ENCODE data around the gene CCDC196. TPM values are rescaled to one million over a fixed set of nuclear protein-coding genes. Genes with fewer than 3 reads are reported as not detected.

Gene CCDC196
- total RNA-seq, 1 experiment from 2014 or later: not detected

DNA sequence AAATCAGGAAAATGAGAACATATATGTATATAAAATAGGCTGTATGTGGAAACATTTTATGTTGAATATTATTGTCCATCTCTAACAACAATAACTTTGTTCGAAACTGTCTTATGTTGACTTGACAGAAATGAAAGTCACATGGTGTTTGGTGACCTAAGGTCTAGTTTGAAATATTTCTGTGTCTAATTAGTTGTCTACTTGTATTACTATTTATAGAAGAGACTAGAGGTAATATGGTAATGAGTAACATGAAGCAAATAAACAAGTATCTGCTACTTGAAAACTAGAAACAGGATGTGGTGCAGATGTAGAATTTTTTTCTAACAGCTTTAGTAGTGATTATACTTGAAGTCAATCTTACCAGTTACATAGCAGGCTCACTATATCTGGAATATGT lies 25.7 kb downstream of the CCDC196 start:
- Histone ChIP-seq H4K20me1 (ENCODE audit: insufficient read depth) (peaks cover 19% of the 10 kb centered on the region; the same call in 1 of the 2 replicates), H3K4me3 (no peak overlapping the region), H2AFZ (no peak overlapping the region)

DNA sequence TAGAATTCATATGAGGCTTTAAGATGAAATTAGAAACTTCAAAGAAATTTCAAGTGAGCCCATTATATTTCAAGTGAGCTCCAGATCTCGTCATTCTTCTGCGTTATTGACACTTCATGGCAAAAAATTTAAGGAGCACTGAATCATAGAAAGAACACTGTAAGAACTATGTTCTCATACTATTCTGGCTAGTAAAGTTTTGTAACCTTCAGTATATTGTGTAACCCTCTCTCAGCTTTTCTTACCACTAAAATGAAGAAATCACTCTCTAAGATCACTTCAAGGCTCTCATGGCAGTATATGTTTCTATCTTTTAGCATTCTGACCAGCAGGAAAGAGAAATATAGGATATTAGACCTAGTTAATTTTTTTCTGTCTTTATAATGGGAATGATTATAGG lies 28.0 kb downstream of the CCDC196 start:
- Histone ChIP-seq H3K79me2 (ENCODE audit: low read depth) (peaks cover 76% of the 10 kb centered on the region), H3K4me3 (no peak overlapping the region), H3K27me3 (ENCODE audit: insufficient read depth, low read depth) (no peaks in the 10 kb centered on the region), H3K4me1 (replicated peaks; ENCODE audit: insufficient read depth) (peaks cover 21% of the 10 kb centered on the region), H3K9me3 (ENCODE audit: insufficient read depth, low read depth) (no peaks in the 10 kb centered on the region; the same call in 1 of the 2 replicates), H3K9me2 (ENCODE audit: insufficient read depth) (no peaks in the 10 kb centered on the region), H3F3A (ENCODE audit: insufficient read depth, low read depth) (no peaks in the 10 kb centered on the region), H3K27ac (no peak overlapping the region), H4K20me1 (ENCODE audit: insufficient read depth) (peaks cover 19% of the 10 kb centered on the region; the same call in 1 of the 2 replicates), H3K36me3 (ENCODE audit: low read depth) (no peaks in the 10 kb centered on the region), H2AFZ (no peak overlapping the region), H3K4me2 (no peak overlapping the region)
- intact Hi-C loops (cut with micrococcal nuclease; ENCODE audit: unreplicated experiment): no loop called here
- POLR2A ChIA-PET (ENCODE audit: unreplicated experiment): no interaction called here
- TF ChIP-seq EZH2 (IDR thresholded peaks at IDR 0.05; ENCODE audit: low read depth): no peak
- TF ChIP-seq, protein P1, sequence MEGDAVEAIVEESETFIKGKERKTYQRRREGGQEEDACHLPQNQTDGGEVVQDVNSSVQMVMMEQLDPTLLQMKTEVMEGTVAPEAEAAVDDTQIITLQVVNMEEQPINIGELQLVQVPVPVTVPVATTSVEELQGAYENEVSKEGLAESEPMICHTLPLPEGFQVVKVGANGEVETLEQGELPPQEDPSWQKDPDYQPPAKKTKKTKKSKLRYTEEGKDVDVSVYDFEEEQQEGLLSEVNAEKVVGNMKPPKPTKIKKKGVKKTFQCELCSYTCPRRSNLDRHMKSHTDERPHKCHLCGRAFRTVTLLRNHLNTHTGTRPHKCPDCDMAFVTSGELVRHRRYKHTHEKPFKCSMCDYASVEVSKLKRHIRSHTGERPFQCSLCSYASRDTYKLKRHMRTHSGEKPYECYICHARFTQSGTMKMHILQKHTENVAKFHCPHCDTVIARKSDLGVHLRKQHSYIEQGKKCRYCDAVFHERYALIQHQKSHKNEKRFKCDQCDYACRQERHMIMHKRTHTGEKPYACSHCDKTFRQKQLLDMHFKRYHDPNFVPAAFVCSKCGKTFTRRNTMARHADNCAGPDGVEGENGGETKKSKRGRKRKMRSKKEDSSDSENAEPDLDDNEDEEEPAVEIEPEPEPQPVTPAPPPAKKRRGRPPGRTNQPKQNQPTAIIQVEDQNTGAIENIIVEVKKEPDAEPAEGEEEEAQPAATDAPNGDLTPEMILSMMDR (conservative IDR thresholded peaks at IDR 0.05): no peak
- DNase-seq: no peak
- no TSS peak for BruUV-seq (replicated peaks)
- CTCF ChIA-PET: no interaction called here

More for the DNA sequence above, 25.7 kb downstream of the CCDC196 start:
- Histone ChIP-seq H3K36me3 (ENCODE audit: low read depth) (no peaks in the 10 kb centered on the region), H3F3A (ENCODE audit: insufficient read depth, low read depth) (peaks cover 12% of the 10 kb centered on the region; the same call in 1 of the 2 replicates), H3K9me3 (ENCODE audit: insufficient read depth, low read depth) (no peaks in the 10 kb centered on the region), H3K4me1 (replicated peaks; ENCODE audit: insufficient read depth) (peaks cover 23% of the 10 kb centered on the region), H3K9me2 (ENCODE audit: insufficient read depth) (no peaks in the 10 kb centered on the region), H3K79me2 (ENCODE audit: low read depth) (peaks cover 78% of the 10 kb centered on the region), H3K27me3 (ENCODE audit: insufficient read depth, low read depth) (no peaks in the 10 kb centered on the region), H3K4me2 (no peak overlapping the region), H3K27ac (no peak overlapping the region)
- intact Hi-C loops (cut with micrococcal nuclease; ENCODE audit: unreplicated experiment): no loop called here
- TF ChIP-seq EZH2 (IDR thresholded peaks at IDR 0.05; ENCODE audit: low read depth): no peak
- TF ChIP-seq, protein P1 (conservative IDR thresholded peaks at IDR 0.05): no peak
- BruUV-seq (replicated peaks): no TSS peak
- ChIA-PET POLR2A (ENCODE audit: unreplicated experiment) (no interaction called here), CTCF (no interaction called here)
- no peak for DNase-seq

DNA sequence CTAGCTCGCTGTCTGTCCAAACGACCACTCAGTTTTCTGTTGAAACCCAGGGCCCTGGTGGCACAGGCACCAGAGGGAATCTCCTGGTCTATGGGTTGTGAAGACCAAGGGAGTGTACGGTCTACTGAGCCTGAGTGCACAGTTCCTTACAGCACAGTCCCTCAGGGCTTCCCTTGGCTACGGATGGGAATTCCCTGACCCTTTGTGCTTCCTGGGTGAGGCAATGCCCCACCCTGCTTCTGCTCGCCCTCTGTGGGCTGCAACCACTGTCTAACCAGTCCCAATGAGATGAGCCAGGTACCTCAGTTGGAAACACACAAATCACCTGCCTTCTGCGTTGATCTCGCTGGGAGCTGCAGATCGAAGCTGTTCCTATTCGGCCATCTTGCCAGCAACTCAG lies 44.4 kb downstream of the CCDC196 start:
- H3F3A ChIP-seq (ENCODE audit: insufficient read depth, low read depth): no peaks in the 10 kb centered on the region

More for the DNA sequence above, 44.4 kb downstream of the CCDC196 start:
- H4K20me1 ChIP-seq (ENCODE audit: insufficient read depth): no peaks in the 10 kb centered on the region
- no peak overlapping the region for H3K4me2 ChIP-seq
- TF ChIP-seq EZH2 (IDR thresholded peaks at IDR 0.05; ENCODE audit: low read depth): no peak
- TF ChIP-seq, protein P1 (conservative IDR thresholded peaks at IDR 0.05): no peak
- H3K4me1 ChIP-seq (replicated peaks; ENCODE audit: insufficient read depth): no peaks in the 10 kb centered on the region
- BruUV-seq (replicated peaks): no TSS peak
- ChIA-PET POLR2A (ENCODE audit: unreplicated experiment) (no interaction called here), CTCF (no interaction called here)
- no peaks in the 10 kb centered on the region for H3K27me3 ChIP-seq (ENCODE audit: insufficient read depth, low read depth)
- DNase-seq: no peak
- H3K9me3 ChIP-seq (ENCODE audit: insufficient read depth, low read depth): peaks cover 4% of the 10 kb centered on the region; the same call in 1 of the 2 replicates
- H3K36me3 ChIP-seq (ENCODE audit: low read depth): no peaks in the 10 kb centered on the region
- H2AFZ ChIP-seq: no peak overlapping the region
- H3K27ac ChIP-seq: no peak overlapping the region
- H3K79me2 ChIP-seq (ENCODE audit: low read depth): peaks cover 68% of the 10 kb centered on the region
- no peak overlapping the region for H3K4me3 ChIP-seq
- intact Hi-C loops (cut with micrococcal nuclease; ENCODE audit: unreplicated experiment): no loop called here
- H3K9me2 ChIP-seq (ENCODE audit: insufficient read depth): no peaks in the 10 kb centered on the region
